Nephron progenitor cell (in vitro differentiated cells): Measurements from ENCODE around the gene CD300LB.

Experiments
- DNase-seq: peaks from one replicate; pipeline ENCODE4 v3.0.0; 2021
- H3K27ac Mint-ChIP-seq: 2 replicates; pipeline ENCODE4 v1.8.0; 2021; ENCODE audit warnings: mild to moderate bottlenecking, moderate library complexity, mixed read lengths
- H3K27me3 Mint-ChIP-seq: 2 replicates; pipeline ENCODE4 v1.8.0; 2021; ENCODE audit warnings: mild to moderate bottlenecking, low read depth, mixed read lengths; ENCODE audit not compliant: poor library complexity
- H3K36me3 Mint-ChIP-seq: 2 replicates; pipeline ENCODE4 v1.8.0; 2021; ENCODE audit warnings: low read depth, mixed read lengths
- H3K4me1 Mint-ChIP-seq: 2 replicates; pipeline ENCODE4 v1.8.0; 2021; ENCODE audit warnings: mixed read lengths
- H3K4me3 Mint-ChIP-seq: 2 replicates; pipeline ENCODE4 v1.8.0; 2021; ENCODE audit warnings: mild to moderate bottlenecking, moderate library complexity, mixed read lengths
- H3K9me3 Mint-ChIP-seq: 2 replicates; pipeline ENCODE4 v1.8.0; 2021; ENCODE audit warnings: mild to moderate bottlenecking, moderate library complexity, mixed read lengths
- TF ChIP-seq, protein P1 (sequence below): fragments of 200-600 bp; sonication (generic); IDR thresholded peaks from 2 replicates; pipeline ENCODE4 v1.5.0; 2021; ENCODE audit warnings: antibody characterized with exemption

The CD300LB gene

DNA sequence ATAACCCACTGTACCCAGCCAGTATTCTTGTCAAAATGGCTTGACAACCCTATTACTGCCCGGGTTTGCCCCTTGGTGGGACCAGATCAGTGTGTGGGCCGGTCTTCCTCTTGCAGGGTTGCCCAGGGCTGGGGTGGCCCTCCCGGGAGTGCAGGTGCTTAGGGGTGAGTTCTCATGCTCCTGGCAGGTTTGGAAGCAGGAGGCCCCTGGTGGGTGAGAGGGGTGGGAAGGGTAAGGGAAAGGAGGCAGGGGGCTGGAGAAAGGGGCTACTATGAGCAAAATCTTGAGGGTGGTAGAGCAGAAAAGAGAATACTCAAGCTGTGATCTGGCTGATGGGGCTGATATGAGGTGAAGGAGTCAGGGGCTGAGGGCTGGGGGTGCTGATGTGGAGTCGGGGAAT, 58.4 kb downstream of the CD300LB start:
- no peaks in the 10 kb centered on the region for H3K36me3 Mint-ChIP-seq

DNA sequence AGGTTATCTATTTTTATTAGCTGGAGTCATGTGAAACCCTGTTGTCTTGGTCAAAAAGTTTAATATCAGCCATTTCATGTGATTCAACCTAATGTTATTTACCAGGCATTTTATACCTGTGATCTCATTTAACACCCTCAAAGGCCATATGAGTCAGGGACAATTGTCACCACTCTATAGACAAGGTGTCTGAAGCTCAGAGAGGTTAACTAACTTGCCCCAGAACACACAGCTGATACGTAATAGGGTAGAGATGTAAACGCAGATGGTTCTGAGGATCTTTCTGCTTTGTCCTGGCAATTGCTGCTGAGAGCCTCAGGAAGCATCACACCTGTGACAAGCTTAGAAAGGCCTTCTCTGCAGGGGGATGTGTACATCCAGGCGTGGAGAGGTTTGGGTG, 59.9 kb downstream of the CD300LB start:
- peaks cover 17% of the 10 kb centered on the region for H3K9me3 Mint-ChIP-seq
- no peak overlapping the region for H3K4me3 Mint-ChIP-seq
- no peak overlapping the region for H3K27ac Mint-ChIP-seq
- H3K36me3 Mint-ChIP-seq, result no peaks in the 10 kb centered on the region
- TF ChIP-seq, protein P1, sequence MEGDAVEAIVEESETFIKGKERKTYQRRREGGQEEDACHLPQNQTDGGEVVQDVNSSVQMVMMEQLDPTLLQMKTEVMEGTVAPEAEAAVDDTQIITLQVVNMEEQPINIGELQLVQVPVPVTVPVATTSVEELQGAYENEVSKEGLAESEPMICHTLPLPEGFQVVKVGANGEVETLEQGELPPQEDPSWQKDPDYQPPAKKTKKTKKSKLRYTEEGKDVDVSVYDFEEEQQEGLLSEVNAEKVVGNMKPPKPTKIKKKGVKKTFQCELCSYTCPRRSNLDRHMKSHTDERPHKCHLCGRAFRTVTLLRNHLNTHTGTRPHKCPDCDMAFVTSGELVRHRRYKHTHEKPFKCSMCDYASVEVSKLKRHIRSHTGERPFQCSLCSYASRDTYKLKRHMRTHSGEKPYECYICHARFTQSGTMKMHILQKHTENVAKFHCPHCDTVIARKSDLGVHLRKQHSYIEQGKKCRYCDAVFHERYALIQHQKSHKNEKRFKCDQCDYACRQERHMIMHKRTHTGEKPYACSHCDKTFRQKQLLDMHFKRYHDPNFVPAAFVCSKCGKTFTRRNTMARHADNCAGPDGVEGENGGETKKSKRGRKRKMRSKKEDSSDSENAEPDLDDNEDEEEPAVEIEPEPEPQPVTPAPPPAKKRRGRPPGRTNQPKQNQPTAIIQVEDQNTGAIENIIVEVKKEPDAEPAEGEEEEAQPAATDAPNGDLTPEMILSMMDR, result no peak
- H3K4me1 Mint-ChIP-seq, result peaks cover 5% of the 10 kb centered on the region
- peaks cover 48% of the 10 kb centered on the region for H3K27me3 Mint-ChIP-seq
- no peak for DNase-seq

More for the DNA sequence above, 58.4 kb downstream of the CD300LB start:
- no peaks in the 10 kb centered on the region for H3K4me1 Mint-ChIP-seq
- peaks cover 20% of the 10 kb centered on the region for H3K9me3 Mint-ChIP-seq
- no peak overlapping the region for H3K4me3 Mint-ChIP-seq
- no peak overlapping the region for H3K27ac Mint-ChIP-seq
- TF ChIP-seq, protein P1, result no peak
- peaks cover 52% of the 10 kb centered on the region for H3K27me3 Mint-ChIP-seq
- DNase-seq, result no peak
